HepG2 (cell line): ENCODE measurements around the gene SFPQ. TPM values are rescaled to one million over a fixed set of nuclear protein-coding genes. Genes with fewer than 3 reads are reported as not detected.

ENCODE experiments used
- FIP1L1 ChIP-seq: fragments of 200-400 bp; formaldehyde crosslinking; IDR thresholded peaks from 2 replicates; pipeline ENCODE4 v1.6.1; 2018; ENCODE audit warnings: low read depth, mild to moderate bottlenecking, low read length, moderate library complexity, borderline replicate concordance; ENCODE audit not compliant: insufficient read depth
- MXD4 ChIP-seq: IDR thresholded peaks from 2 replicates; pipeline ENCODE4 v1.6.1; 2016; ENCODE audit warnings: mild to moderate bottlenecking, missing biosample characterization, missing genetic modification reagents
- NFKB2 ChIP-seq: sonication (generic); formaldehyde crosslinking; IDR thresholded peaks from 2 replicates; pipeline ENCODE4 v1.4.0; 2020; ENCODE audit warnings: missing genetic modification reagents, borderline replicate concordance
- PBX2 ChIP-seq: IDR thresholded peaks from 2 replicates; pipeline ENCODE4 v1.6.1; 2016; ENCODE audit warnings: control low read depth
- POLR2AphosphoS2 ChIP-seq: IDR thresholded peaks from 2 replicates; pipeline ENCODE4 v1.6.1; 2011; ENCODE audit warnings: low read depth, low read length, improper control_type of control experiment
- RFXANK ChIP-seq: IDR thresholded peaks from 2 replicates; pipeline ENCODE4 v1.6.1; 2016
- RXRA ChIP-seq: sonication (generic); formaldehyde crosslinking; IDR thresholded peaks from 2 replicates; pipeline ENCODE4 v1.5.1; 2020; ENCODE audit warnings: missing genetic modification reagents
- SETDB1 ChIP-seq: sonication (generic); formaldehyde crosslinking; IDR thresholded peaks from 2 replicates; pipeline ENCODE4 v1.5.1; 2020; ENCODE audit warnings: missing genetic modification reagents, mild to moderate bottlenecking, borderline replicate concordance
- SNAPC5 ChIP-seq: sonication (generic); formaldehyde crosslinking; IDR thresholded peaks from 2 replicates; pipeline ENCODE4 v1.8.1; 2023; ENCODE audit warnings: mild to moderate bottlenecking, missing genetic modification reagents, borderline replicate concordance
- SP4 ChIP-seq: sonication (generic); formaldehyde crosslinking; IDR thresholded peaks from 2 replicates; pipeline ENCODE4 v1.8.1; 2023; ENCODE audit warnings: mild to moderate bottlenecking, missing genetic modification reagents
- TEAD2 ChIP-seq: sonication (generic); formaldehyde crosslinking; IDR thresholded peaks from 2 replicates; pipeline ENCODE4 v1.9.0; 2021; ENCODE audit warnings: missing genetic modification reagents
- TEAD3 ChIP-seq: optimal IDR thresholded peaks from 2 replicates; pipeline ENCODE3; 2016; ENCODE audit warnings: borderline replicate concordance
- USF2 ChIP-seq, 2 experiments: sonication (generic) in 1 of 2; formaldehyde crosslinking in 1 of 2; IDR thresholded peaks; 2 replicates each; pipeline versions ENCODE4 v1.5.1 to v1.6.1; 2011 to 2020; ENCODE audit warnings: borderline replicate concordance in 1 of 2, low read depth in 1 of 2, low read length in 1 of 2, mild to moderate bottlenecking in 1 of 2, missing genetic modification reagents in 1 of 2, moderate library complexity in 1 of 2
- ZBTB4 ChIP-seq: sonication (generic); formaldehyde crosslinking; IDR thresholded peaks from 2 replicates; pipeline ENCODE4 v1.4.0; 2020; ENCODE audit warnings: missing genetic modification reagents, mild to moderate bottlenecking, borderline replicate concordance
- ZFYVE20 ChIP-seq: sonication (generic); formaldehyde crosslinking; IDR thresholded peaks from 2 replicates; pipeline ENCODE4 v1.8.0; 2023; ENCODE audit warnings: low read depth, mild to moderate bottlenecking, moderate library complexity, missing genetic modification reagents, borderline replicate concordance
- ZIK1 ChIP-seq: sonication (generic); formaldehyde crosslinking; IDR thresholded peaks from 2 replicates; pipeline ENCODE4 v1.5.0; 2020; ENCODE audit warnings: mild to moderate bottlenecking, low read depth, missing genetic modification reagents, borderline replicate concordance
- ZNF251 ChIP-seq: sonication (generic); formaldehyde crosslinking; IDR thresholded peaks from 2 replicates; pipeline ENCODE4 v1.9.0; 2021; ENCODE audit warnings: mild to moderate bottlenecking, missing genetic modification reagents
- ZNF337 ChIP-seq: sonication (generic); formaldehyde crosslinking; IDR thresholded peaks from 2 replicates; pipeline ENCODE4 v1.5.1; 2020; ENCODE audit warnings: missing genetic modification reagents, low read depth, mild to moderate bottlenecking, borderline replicate concordance
- ZNF543 ChIP-seq: sonication (generic); formaldehyde crosslinking; IDR thresholded peaks from 2 replicates; pipeline ENCODE4 v1.4.0; 2020; ENCODE audit warnings: mild to moderate bottlenecking, missing genetic modification reagents
- ZNF562 ChIP-seq: sonication (generic); formaldehyde crosslinking; IDR thresholded peaks from 2 replicates; pipeline ENCODE4 v1.8.0; 2022; ENCODE audit warnings: missing genetic modification reagents, borderline replicate concordance
- ZNF644 ChIP-seq: IDR thresholded peaks from 2 replicates; pipeline ENCODE4 v1.6.1; 2016; ENCODE audit warnings: low read depth
- ZNF883 ChIP-seq: sonication (generic); formaldehyde crosslinking; IDR thresholded peaks from 2 replicates; pipeline ENCODE4 v1.5.1; 2020; ENCODE audit warnings: mild to moderate bottlenecking, missing genetic modification reagents; ENCODE audit errors: not compliant biosample characterization
- ZSCAN20 ChIP-seq: sonication (generic); formaldehyde crosslinking; IDR thresholded peaks from 2 replicates; pipeline ENCODE4 v1.4.0; 2020; ENCODE audit warnings: missing genetic modification reagents, mild to moderate bottlenecking, borderline replicate concordance
- polyA plus RNA-seq, 8 experiments: library from polyadenylated mRNA; depleted of rRNA in 3 of 8; stranded (reverse) in 7 of 8; unstranded in 1 of 8; fragments of >200 nt; fragmentation: Illumina TruSeq in 4 of 8; extraction: Trizol in 4 of 8; gene quantifications; 2 replicates each; pipeline versions ENCODE4 v1.2.1 to v1.2.3, GENCODE V29; 2011 to 2016; ENCODE audit warnings: low read depth in 4 of 8, missing spikeins in 1 of 8, mixed read lengths in 1 of 8; ENCODE audit not compliant: insufficient read depth in 1 of 8
- total RNA-seq, 5 experiments: library from RNA; depleted of rRNA; stranded (reverse); fragments of >200 nt; fragmentation: Illumina TruSeq; extraction: Trizol; gene quantifications; 2 replicates each; pipeline ENCODE4 v1.2.3, GENCODE V29; 2016; ENCODE audit warnings: low read depth in 1 of 5

Gene SFPQ
- total and polyA plus RNA-seq, 2 of the 13 experiments (the other 11 are each of a cell fraction or from before 2014, with no cell fraction given) = 101 to 292 TPM

GRCh38 chr1:35192853-35193664 lies at the start of gene SFPQ (continued):
- TF ChIP-seq SP4 (CRISPR knock-in tag) (peak; percentile 91), MXD4 (CRISPR knock-in tag) (peak; percentile 85; the same call in 1 of the 2 replicates), ZFYVE20 (CRISPR knock-in tag) (no peak), ZNF883 (peak; percentile 82), SETDB1 (no peak), ZNF543 (CRISPR knock-in tag) (no peak), POLR2AphosphoS2 (peak; percentile 98), TEAD3 (CRISPR knock-in tag) (peak; percentile 67), RFXANK (no peak), FIP1L1 (no peak), ZIK1 (CRISPR knock-in tag) (peak; percentile 69; the same call in 1 of the 2 replicates), ZNF644 (CRISPR knock-in tag) (no peak), ZNF562 (CRISPR knock-in tag) (no peak), ZSCAN20 (no peak), NFKB2 (CRISPR knock-in tag) (peak; percentile 76; the same call in 1 of the 2 replicates), PBX2 (CRISPR knock-in tag) (peak; percentile 96), SNAPC5 (no peak), ZNF337 (no peak), ZNF251 (CRISPR knock-in tag) (no peak), TEAD2 (CRISPR knock-in tag) (peak; percentile 78), USF2 (IDR thresholded peaks at IDR 0.05; ENCODE audit: low read depth, low read length) (no peak), USF2 (CRISPR knock-in tag; IDR thresholded peaks at IDR 0.05; ENCODE audit: borderline replicate concordance) (peak; percentile 26; the same call in 1 of the 2 replicates), RXRA (CRISPR knock-in tag) (peak; percentile 62; the same call in 1 of the 2 replicates), ZBTB4 (no peak)
